Measurements from ENCODE around the gene PLAGL1.

GRCh38 chr6:144049386-144049785, 41.3 kb upstream of the PLAGL1 start:
- TF ChIP-seq CTCF (IDR thresholded peaks at IDR 0.05) (no peak), POLR2A (IDR thresholded peaks at IDR 0.05) (no peak)
